SK-N-SH (cell line): ENCODE measurements around the gene MOK. TPM values are rescaled to one million over a fixed set of nuclear protein-coding genes. Genes with fewer than 3 reads are reported as not detected.

Source experiments
- CTCF ChIA-PET: fragments of 300-600, 350-600 bp; formaldehyde crosslinking; extraction: SDS; loops from one replicate; lab custom pipeline; 2021; lab: Yijun Ruan, JAX
- POLR2A ChIA-PET: fragments of 350-600 bp; sonication (Branson Sonifier 250); formaldehyde crosslinking; extraction: SDS; loops from one replicate; lab custom pipeline; 2020; ENCODE audit warnings: antibody characterized with exemption, inconsistent platforms; lab: Yijun Ruan, JAX
- DNase-seq: peaks from one replicate; pipeline ENCODE4 v3.0.0; 2012
- H2AFZ ChIP-seq: fragments of 200-600 bp; sonication (generic); 2 replicates; pipeline ENCODE4 v1.8.1; 2016; ENCODE audit warnings: antibody characterized with exemption, mild to moderate bottlenecking, low read depth
- H3F3A ChIP-seq: fragments of 200-600 bp; sonication (generic); replicated peaks from 2 replicates; pipeline ENCODE3; 2016; ENCODE audit warnings: antibody characterized with exemption, mild to moderate bottlenecking; ENCODE audit not compliant: insufficient read depth
- H3K27ac ChIP-seq, 2 experiments: fragments of 200-500 bp in 1 of 2; fragments of 200-600 bp in 1 of 2; sonication (Bioruptor generic) in 1 of 2; sonication (generic), shearing (Covaris generic) in 1 of 2; 2 replicates each; pipeline versions ENCODE4 v1.5.1 to v1.6.1; 2014 to 2016; ENCODE audit warnings: low read depth in 2 of 2, inconsistent platforms in 1 of 2, low read length in 1 of 2, mild to moderate bottlenecking in 1 of 2, mixed read lengths in 1 of 2
- H3K27me3 ChIP-seq: fragments of 200-600 bp; sonication (generic), shearing (Covaris generic); 2 replicates; pipeline ENCODE4 v1.6.1; 2016; ENCODE audit warnings: mixed run types; ENCODE audit not compliant: insufficient read depth
- H3K36me3 ChIP-seq, 2 experiments: fragments of 200-500 bp in 1 of 2; fragments of 200-600 bp in 1 of 2; sonication (Bioruptor generic) in 1 of 2; sonication (generic) in 1 of 2; replicated peaks in 1 of 2; 2 replicates each; pipeline versions ENCODE3 to v1.5.1; 2014 to 2016; ENCODE audit warnings: low read length in 1 of 2, mild to moderate bottlenecking in 1 of 2; ENCODE audit not compliant: insufficient read depth in 2 of 2, control insufficient read depth in 1 of 2
- H3K4me1 ChIP-seq, 2 experiments: fragments of 200-500 bp in 1 of 2; fragments of 200-600 bp in 1 of 2; sonication (Bioruptor generic) in 1 of 2; sonication (generic), shearing (Covaris generic) in 1 of 2; 2 replicates each; pipeline versions ENCODE4 v1.5.1 to v1.6.1; 2014 to 2016; ENCODE audit warnings: low read depth in 1 of 2, low read length in 1 of 2, mixed run types in 1 of 2; ENCODE audit not compliant: insufficient read depth in 2 of 2, control insufficient read depth in 1 of 2
- H3K4me2 ChIP-seq: fragments of 200-600 bp; sonication (generic), shearing (Covaris generic); 2 replicates; pipeline ENCODE4 v1.6.1; 2017; ENCODE audit warnings: mixed run types
- H3K4me3 ChIP-seq, 2 experiments: fragments of 200-500 bp in 1 of 2; fragments of 200-600 bp in 1 of 2; sonication (Bioruptor generic) in 1 of 2; sonication (generic), shearing (Covaris generic) in 1 of 2; 2 replicates each; pipeline versions ENCODE4 v1.5.1 to v1.8.1; 2014 to 2016; ENCODE audit warnings: low read depth in 2 of 2, inconsistent platforms in 1 of 2, low read length in 1 of 2, mild to moderate bottlenecking in 1 of 2, mixed read lengths in 1 of 2, moderate library complexity in 1 of 2
- H3K79me2 ChIP-seq: fragments of 200-600 bp; sonication (generic); 2 replicates; pipeline ENCODE4 v1.8.1; 2017; ENCODE audit warnings: mild to moderate bottlenecking; ENCODE audit not compliant: insufficient read depth
- H3K9ac ChIP-seq: fragments of 200-600 bp; sonication (generic); 2 replicates; pipeline ENCODE4 v1.6.1; 2017; ENCODE audit warnings: mixed run types
- H3K9me2 ChIP-seq: fragments of 200-600 bp; sonication (generic); 2 replicates; pipeline ENCODE4 v1.6.1; 2017; ENCODE audit warnings: mixed run types
- H3K9me3 ChIP-seq: fragments of 200-600 bp; sonication (generic); 2 replicates; pipeline ENCODE4 v1.6.1; 2017; ENCODE audit warnings: mixed run types, mild to moderate bottlenecking, moderate library complexity
- H4K20me1 ChIP-seq: fragments of 200-600 bp; sonication (generic); 2 replicates; pipeline ENCODE4 v1.6.1; 2017; ENCODE audit warnings: mild to moderate bottlenecking, mixed run types; ENCODE audit not compliant: insufficient read depth
- CHD2 ChIP-seq: fragments of 150-350 bp; IDR thresholded peaks from 2 replicates; pipeline ENCODE4 v1.6.1; 2018; ENCODE audit warnings: low read length; ENCODE audit not compliant: partially characterized antibody
- ELF1 ChIP-seq: IDR thresholded peaks from 2 replicates; pipeline ENCODE4 v1.4.0; 2012
- EP300 ChIP-seq, 2 experiments: IDR thresholded peaks; 2 replicates each; pipeline versions ENCODE4 v1.4.0 to v1.6.1; 2012; ENCODE audit warnings: borderline replicate concordance in 1 of 2, low read depth in 1 of 2, low read length in 1 of 2
- EZH2phosphoT487 ChIP-seq: fragments of 200-600 bp; sonication (generic); IDR thresholded peaks from 2 replicates; pipeline ENCODE4 v1.6.1; 2017; ENCODE audit warnings: low read depth, mixed run types, mild to moderate bottlenecking, antibody characterized with exemption, moderate library complexity, borderline replicate concordance
- FOSL2 ChIP-seq: IDR thresholded peaks from 2 replicates; pipeline ENCODE4 v1.4.0; 2012; ENCODE audit warnings: low read depth, mild to moderate bottlenecking, moderate library complexity, borderline replicate concordance
- FOXJ3 ChIP-seq: sonication (generic); formaldehyde crosslinking; IDR thresholded peaks from 2 replicates; pipeline ENCODE4 v1.5.1; 2020; ENCODE audit warnings: mild to moderate bottlenecking, missing genetic modification reagents
- FOXM1 ChIP-seq: IDR thresholded peaks from 2 replicates; pipeline ENCODE4 v1.4.0; 2012; ENCODE audit warnings: low read depth, mild to moderate bottlenecking
- GABPA ChIP-seq: IDR thresholded peaks from 2 replicates; pipeline ENCODE4 v1.4.0; 2012; ENCODE audit warnings: low read depth, mild to moderate bottlenecking
- GATA2 ChIP-seq: sonication (generic); formaldehyde crosslinking; IDR thresholded peaks from 2 replicates; pipeline ENCODE4 v1.5.0; 2020; ENCODE audit warnings: mild to moderate bottlenecking, missing genetic modification reagents
- MEF2A ChIP-seq: IDR thresholded peaks from 2 replicates; pipeline ENCODE4 v1.4.0; 2012; ENCODE audit warnings: low read depth, borderline replicate concordance
- MXI1 ChIP-seq: IDR thresholded peaks from 2 replicates; pipeline ENCODE4 v1.6.1; 2012; ENCODE audit warnings: mild to moderate bottlenecking, low read depth, low read length, improper control_type of control experiment
- NFIC ChIP-seq: IDR thresholded peaks from 2 replicates; pipeline ENCODE4 v1.4.0; 2012; ENCODE audit warnings: borderline replicate concordance
- POLR2AphosphoS5 ChIP-seq: IDR thresholded peaks from 2 replicates; pipeline ENCODE4 v1.6.1; 2012; ENCODE audit warnings: low read depth, low read length
- RAD21 ChIP-seq: IDR thresholded peaks from 2 replicates; pipeline ENCODE4 v1.6.1; 2012; ENCODE audit warnings: mild to moderate bottlenecking, low read length
- RCOR1 ChIP-seq: fragments of 150-350 bp; IDR thresholded peaks from 2 replicates; pipeline ENCODE4 v1.6.1; 2017; ENCODE audit warnings: antibody characterized with exemption, low read length
- RXRA ChIP-seq: IDR thresholded peaks from 2 replicates; pipeline ENCODE4 v1.4.0; 2012; ENCODE audit warnings: low read depth, mild to moderate bottlenecking, borderline replicate concordance
- SIN3A ChIP-seq: IDR thresholded peaks from 2 replicates; pipeline ENCODE4 v1.6.1; 2012; ENCODE audit warnings: low read depth, mild to moderate bottlenecking, low read length, moderate library complexity, borderline replicate concordance
- SMC3 ChIP-seq: IDR thresholded peaks from 2 replicates; pipeline ENCODE4 v1.6.1; 2012; ENCODE audit warnings: low read depth, low read length, improper control_type of control experiment
- YY1 ChIP-seq: IDR thresholded peaks from 2 replicates; pipeline ENCODE4 v1.4.0; 2012; ENCODE audit warnings: low read depth, mild to moderate bottlenecking
- WGBS: methylation state at CpG from one replicate; pipeline ENCODE4 v1.1.6; 2017; ENCODE audit warnings: low lambda C conversion rate; 5-methylcytosine and 5-hydroxymethylcytosine counted together
- polyA plus RNA-seq, 3 experiments: library from polyadenylated mRNA; depleted of rRNA; stranded (reverse); fragments of >200 nt; gene quantifications; 2 replicates each; pipeline ENCODE4 v1.2.3, GENCODE V29; 2012
- TF ChIP-seq, protein P1 (sequence below): IDR thresholded peaks from 2 replicates; pipeline ENCODE4 v1.4.0; 2012; ENCODE audit warnings: low read depth, borderline replicate concordance
- TF ChIP-seq, protein P2 (sequence below): fragments of 150-350 bp; IDR thresholded peaks from 2 replicates; pipeline ENCODE4 v1.6.1; 2016; ENCODE audit warnings: mild to moderate bottlenecking, low read depth, low read length
- TF ChIP-seq, protein P3 (sequence below): IDR thresholded peaks from 2 replicates; pipeline ENCODE4; 2012
- TF ChIP-seq, protein P4 (sequence below): fragments of 150-350 bp; IDR thresholded peaks from 2 replicates; pipeline ENCODE4 v1.6.1; 2017; ENCODE audit warnings: antibody characterized with exemption, low read length, low read depth, borderline replicate concordance
- TF ChIP-seq, protein P5 (sequence below): fragments of 200-600 bp; sonication (generic); IDR thresholded peaks from 2 replicates; pipeline ENCODE4 v1.6.1; 2017; ENCODE audit warnings: antibody characterized with exemption, mild to moderate bottlenecking, moderate library complexity
- TF ChIP-seq, protein P6 (sequence below): IDR thresholded peaks from 2 replicates; pipeline ENCODE4 v1.4.0; 2012; ENCODE audit warnings: low read depth

Gene MOK, protein sequence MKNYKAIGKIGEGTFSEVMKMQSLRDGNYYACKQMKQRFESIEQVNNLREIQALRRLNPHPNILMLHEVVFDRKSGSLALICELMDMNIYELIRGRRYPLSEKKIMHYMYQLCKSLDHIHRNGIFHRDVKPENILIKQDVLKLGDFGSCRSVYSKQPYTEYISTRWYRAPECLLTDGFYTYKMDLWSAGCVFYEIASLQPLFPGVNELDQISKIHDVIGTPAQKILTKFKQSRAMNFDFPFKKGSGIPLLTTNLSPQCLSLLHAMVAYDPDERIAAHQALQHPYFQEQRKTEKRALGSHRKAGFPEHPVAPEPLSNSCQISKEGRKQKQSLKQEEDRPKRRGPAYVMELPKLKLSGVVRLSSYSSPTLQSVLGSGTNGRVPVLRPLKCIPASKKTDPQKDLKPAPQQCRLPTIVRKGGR
- polyA plus RNA-seq (2012; rRNA removed), result 13.3 and 15.2 TPM in 2 replicates
- 5.1 and 6.0 TPM in 2 replicates for polyA plus RNA-seq (2012; cell fraction: cytosol; rRNA removed)
- 83.8 and 120 TPM in 2 replicates for polyA plus RNA-seq (2012; cell fraction: nucleus; rRNA removed)

DNA sequence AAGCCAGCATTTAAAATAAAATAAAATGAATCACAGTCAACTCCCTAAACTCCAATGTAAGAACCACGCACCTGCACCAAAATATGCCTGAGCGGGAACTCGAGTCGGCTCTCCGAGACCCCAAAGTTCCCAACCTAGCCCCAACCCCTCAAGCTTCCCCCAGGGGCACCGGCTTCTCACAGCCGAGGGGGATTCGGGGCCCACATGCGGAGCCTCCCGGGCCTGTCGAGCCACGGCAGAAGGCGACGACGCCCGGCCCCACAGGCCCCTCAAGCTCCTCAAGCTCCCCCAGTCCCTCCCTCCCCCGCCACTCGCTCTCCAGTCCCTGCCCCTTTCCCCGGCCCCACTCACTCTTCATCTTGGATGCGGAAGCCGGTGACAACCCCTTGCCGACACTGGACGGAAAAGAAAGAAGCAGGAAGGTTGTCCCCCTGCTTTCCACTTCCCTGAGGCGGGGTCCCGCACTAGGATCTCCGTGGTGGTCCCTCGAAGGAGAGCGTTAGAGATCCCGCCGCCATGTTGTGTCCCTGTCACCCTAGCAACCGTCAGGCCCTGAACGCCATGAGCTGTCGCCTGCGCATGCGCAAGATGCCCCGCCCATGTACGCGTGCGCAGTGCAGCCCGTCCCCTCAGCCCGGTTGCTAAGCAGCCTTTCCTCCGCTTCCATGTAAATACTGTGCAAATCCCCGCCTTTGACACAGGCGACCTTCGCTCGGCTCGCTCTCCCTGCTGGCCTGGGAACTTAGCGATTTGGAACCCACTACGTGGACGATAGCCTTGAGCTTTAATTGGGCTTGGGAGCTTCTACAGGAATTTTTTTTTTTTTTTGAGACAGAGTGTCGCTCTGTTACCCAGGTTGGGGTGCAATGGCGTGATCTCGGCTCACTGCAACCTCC is at the start of gene MOK:
Gene MOK, minus strand, starts transcription at position 554 of the 896 bp plus-strand sequence. Its CDS starts 196 bp downstream, at position 358.
- H3K79me2 ChIP-seq, result peaks cover 4% of the 10 kb centered on the region; the same call in 1 of the 2 replicates
- peak within 1 kb of the TSS in 1 of 2 experiments; percentile 75; a peak in 3 of 4 replicates for H3K27ac ChIP-seq
- DNase-seq, result peak; percentile 99
- CTCF ChIA-PET, result interaction anchor here (0.7 to 3.9 kb wide), 5 partner anchors 9 to 344 kb away, joined by 3 to 48 read pairs (median 4); no protein-coding TSS in a partner anchor
- H3K36me3 ChIP-seq, result no peaks in the 10 kb centered on the region
- WGBS, result 2% methylated on average over 42 of the region's 53 CpGs
- POLR2A ChIA-PET, result interaction anchor here (1.0 kb wide), 1 partner anchor 165 kb away, joined by 4 read pairs; the partner anchor contains the start of gene WDR20
- H3K4me3 ChIP-seq, result peak within 1 kb of the TSS; percentile 68 to 86
- no peaks in the 10 kb centered on the region for H4K20me1 ChIP-seq
- no peaks in the 10 kb centered on the region for H3F3A ChIP-seq
- no peaks in the 10 kb centered on the region for H3K9me2 ChIP-seq
- peak within 1 kb of the TSS; percentile 93 for H3K9ac ChIP-seq
- H3K4me2 ChIP-seq, result peak within 1 kb of the TSS; percentile 86
- no peaks in the 10 kb centered on the region; a peak in 1 of 4 replicates for H3K4me1 ChIP-seq
- peak within 1 kb of the TSS; percentile 96 for H2AFZ ChIP-seq
- no peaks in the 10 kb centered on the region for H3K9me3 ChIP-seq
- H3K27me3 ChIP-seq, result no peaks in the 10 kb centered on the region
- TF ChIP-seq, protein P1, sequence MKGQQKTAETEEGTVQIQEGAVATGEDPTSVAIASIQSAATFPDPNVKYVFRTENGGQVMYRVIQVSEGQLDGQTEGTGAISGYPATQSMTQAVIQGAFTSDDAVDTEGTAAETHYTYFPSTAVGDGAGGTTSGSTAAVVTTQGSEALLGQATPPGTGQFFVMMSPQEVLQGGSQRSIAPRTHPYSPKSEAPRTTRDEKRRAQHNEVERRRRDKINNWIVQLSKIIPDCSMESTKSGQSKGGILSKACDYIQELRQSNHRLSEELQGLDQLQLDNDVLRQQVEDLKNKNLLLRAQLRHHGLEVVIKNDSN, result no peak
- peak; percentile 93 for TF ChIP-seq MXI1
- TF ChIP-seq RXRA, result no peak
- no peak for TF ChIP-seq FOXM1
- no peak for TF ChIP-seq FOSL2
- no peak for TF ChIP-seq RCOR1
- TF ChIP-seq MEF2A, result no peak
- TF ChIP-seq, protein P2, sequence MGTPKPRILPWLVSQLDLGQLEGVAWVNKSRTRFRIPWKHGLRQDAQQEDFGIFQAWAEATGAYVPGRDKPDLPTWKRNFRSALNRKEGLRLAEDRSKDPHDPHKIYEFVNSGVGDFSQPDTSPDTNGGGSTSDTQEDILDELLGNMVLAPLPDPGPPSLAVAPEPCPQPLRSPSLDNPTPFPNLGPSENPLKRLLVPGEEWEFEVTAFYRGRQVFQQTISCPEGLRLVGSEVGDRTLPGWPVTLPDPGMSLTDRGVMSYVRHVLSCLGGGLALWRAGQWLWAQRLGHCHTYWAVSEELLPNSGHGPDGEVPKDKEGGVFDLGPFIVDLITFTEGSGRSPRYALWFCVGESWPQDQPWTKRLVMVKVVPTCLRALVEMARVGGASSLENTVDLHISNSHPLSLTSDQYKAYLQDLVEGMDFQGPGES, result no peak
- TF ChIP-seq ELF1, result no peak
- TF ChIP-seq EP300 (IDR thresholded peaks at IDR 0.05; ENCODE audit: borderline replicate concordance in 1 of 2, low read depth in 1 of 2, low read length in 1 of 2), result no peak
- TF ChIP-seq POLR2AphosphoS5, result no peak
- no peak for TF ChIP-seq SMC3
- TF ChIP-seq, protein P3, sequence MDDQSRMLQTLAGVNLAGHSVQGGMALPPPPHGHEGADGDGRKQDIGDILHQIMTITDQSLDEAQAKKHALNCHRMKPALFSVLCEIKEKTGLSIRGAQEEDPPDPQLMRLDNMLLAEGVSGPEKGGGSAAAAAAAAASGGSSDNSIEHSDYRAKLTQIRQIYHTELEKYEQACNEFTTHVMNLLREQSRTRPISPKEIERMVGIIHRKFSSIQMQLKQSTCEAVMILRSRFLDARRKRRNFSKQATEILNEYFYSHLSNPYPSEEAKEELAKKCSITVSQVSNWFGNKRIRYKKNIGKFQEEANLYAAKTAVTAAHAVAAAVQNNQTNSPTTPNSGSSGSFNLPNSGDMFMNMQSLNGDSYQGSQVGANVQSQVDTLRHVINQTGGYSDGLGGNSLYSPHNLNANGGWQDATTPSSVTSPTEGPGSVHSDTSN, result no peak
- TF ChIP-seq, protein P4, sequence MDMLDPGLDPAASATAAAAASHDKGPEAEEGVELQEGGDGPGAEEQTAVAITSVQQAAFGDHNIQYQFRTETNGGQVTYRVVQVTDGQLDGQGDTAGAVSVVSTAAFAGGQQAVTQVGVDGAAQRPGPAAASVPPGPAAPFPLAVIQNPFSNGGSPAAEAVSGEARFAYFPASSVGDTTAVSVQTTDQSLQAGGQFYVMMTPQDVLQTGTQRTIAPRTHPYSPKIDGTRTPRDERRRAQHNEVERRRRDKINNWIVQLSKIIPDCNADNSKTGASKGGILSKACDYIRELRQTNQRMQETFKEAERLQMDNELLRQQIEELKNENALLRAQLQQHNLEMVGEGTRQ, result no peak
- TF ChIP-seq GABPA, result no peak
- no peak for TF ChIP-seq GATA2 (CRISPR knock-in tag)
- TF ChIP-seq, protein P5, sequence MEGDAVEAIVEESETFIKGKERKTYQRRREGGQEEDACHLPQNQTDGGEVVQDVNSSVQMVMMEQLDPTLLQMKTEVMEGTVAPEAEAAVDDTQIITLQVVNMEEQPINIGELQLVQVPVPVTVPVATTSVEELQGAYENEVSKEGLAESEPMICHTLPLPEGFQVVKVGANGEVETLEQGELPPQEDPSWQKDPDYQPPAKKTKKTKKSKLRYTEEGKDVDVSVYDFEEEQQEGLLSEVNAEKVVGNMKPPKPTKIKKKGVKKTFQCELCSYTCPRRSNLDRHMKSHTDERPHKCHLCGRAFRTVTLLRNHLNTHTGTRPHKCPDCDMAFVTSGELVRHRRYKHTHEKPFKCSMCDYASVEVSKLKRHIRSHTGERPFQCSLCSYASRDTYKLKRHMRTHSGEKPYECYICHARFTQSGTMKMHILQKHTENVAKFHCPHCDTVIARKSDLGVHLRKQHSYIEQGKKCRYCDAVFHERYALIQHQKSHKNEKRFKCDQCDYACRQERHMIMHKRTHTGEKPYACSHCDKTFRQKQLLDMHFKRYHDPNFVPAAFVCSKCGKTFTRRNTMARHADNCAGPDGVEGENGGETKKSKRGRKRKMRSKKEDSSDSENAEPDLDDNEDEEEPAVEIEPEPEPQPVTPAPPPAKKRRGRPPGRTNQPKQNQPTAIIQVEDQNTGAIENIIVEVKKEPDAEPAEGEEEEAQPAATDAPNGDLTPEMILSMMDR, result 0 out of 2 replicates have a peak, but pooled peaks have one; percentile 10
- peak; percentile 90 for TF ChIP-seq YY1
- no peak; the same call in 1 of the 2 replicates for TF ChIP-seq RAD21
- TF ChIP-seq, protein P6, sequence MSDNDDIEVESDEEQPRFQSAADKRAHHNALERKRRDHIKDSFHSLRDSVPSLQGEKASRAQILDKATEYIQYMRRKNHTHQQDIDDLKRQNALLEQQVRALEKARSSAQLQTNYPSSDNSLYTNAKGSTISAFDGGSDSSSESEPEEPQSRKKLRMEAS, result peak; percentile 25; the same call in 1 of the 2 replicates
- no peak for TF ChIP-seq CHD2
- TF ChIP-seq SIN3A, result peak; percentile 92
- TF ChIP-seq EZH2phosphoT487, result no peak
- no peak for TF ChIP-seq FOXJ3 (CRISPR knock-in tag)
- no peak for TF ChIP-seq NFIC
